ENCODE data around the gene HAVCR1.
"Not testable (repeated sequence)": the region's sequence is repeated elsewhere in the genome, so short reads cannot be mapped to it uniquely, and the experiment has no call there.

HAVCR1 gene

GRCh38 chr5:157059093-157059539 is at the start of gene HAVCR1:
Gene HAVCR1 (minus strand): TSS chr5:157059116. CDS start chr5:157057943, 1,173 bp downstream.
- DNase-seq (ENCODE audit: low read depth), result no peak

GRCh38 chr5:157107508-157107907 is 48.6 kb upstream of the HAVCR1 start:
- no peak for DNase-seq (ENCODE audit: low read depth)

GRCh38 chr5:157106630-157107461 is 47.9 kb upstream of the HAVCR1 start:
- DNase-seq (ENCODE audit: low read depth), result peak; percentile 20

- peak; percentile 75 for DNase-seq (ENCODE audit: low read depth)
Observed at GRCh38 chr5:157100140-157100679, 41.3 kb upstream of the HAVCR1 start.

GRCh38 chr5:157088342-157088990 is 29.6 kb upstream of the HAVCR1 start:
- DNase-seq (ENCODE audit: low read depth), result no peak

- no peak for DNase-seq (ENCODE audit: low read depth)
Observed at GRCh38 chr5:157086751-157087359, 27.9 kb upstream of the HAVCR1 start.

- no peak for DNase-seq (ENCODE audit: low read depth)
Observed at GRCh38 chr5:157085930-157086329, 27.0 kb upstream of the HAVCR1 start.

- DNase-seq (ENCODE audit: low read depth), result no peak
Observed at GRCh38 chr5:157080286-157080685, 21.4 kb upstream of the HAVCR1 start.

- DNase-seq (ENCODE audit: low read depth), result peak; percentile 71
Observed at GRCh38 chr5:157076558-157076957, 17.6 kb upstream of the HAVCR1 start.

- no peak for DNase-seq (ENCODE audit: low read depth)
Observed at GRCh38 chr5:157072508-157072907, 13.6 kb upstream of the HAVCR1 start.

- DNase-seq (ENCODE audit: low read depth), result no peak
Observed at GRCh38 chr5:157069949-157070348, 11.0 kb upstream of the HAVCR1 start.

- DNase-seq (ENCODE audit: low read depth), result no peak
Observed at GRCh38 chr5:157068785-157069184, 9.9 kb upstream of the HAVCR1 start.

GRCh38 chr5:157068339-157068738 is 9.4 kb upstream of the HAVCR1 start:
- no peak for DNase-seq (ENCODE audit: low read depth)

- DNase-seq (ENCODE audit: low read depth), result no peak
Observed at GRCh38 chr5:157067005-157067404, 8.1 kb upstream of the HAVCR1 start.

GRCh38 chr5:157066080-157066479 is 7.2 kb upstream of the HAVCR1 start:
- no peak for DNase-seq (ENCODE audit: low read depth)

GRCh38 chr5:157063776-157064430 is 5.0 kb upstream of the HAVCR1 start:
- no peak for DNase-seq (ENCODE audit: low read depth)

- no peak for DNase-seq (ENCODE audit: low read depth)
Observed at GRCh38 chr5:157059891-157060290, 975 bp upstream of the HAVCR1 start.

GRCh38 chr5:157057459-157058370 is 1.2 kb downstream of the HAVCR1 start:
- DNase-seq (ENCODE audit: low read depth), result no peak

GRCh38 chr5:157056848-157057247 is 2.1 kb downstream of the HAVCR1 start:
- not testable (repeated sequence) for DNase-seq (ENCODE audit: low read depth)

- DNase-seq (ENCODE audit: low read depth), result no peak
Observed at GRCh38 chr5:157051604-157052245, 7.2 kb downstream of the HAVCR1 start.
